Endothelial cell of umbilical vein (primary cell): ENCODE data around the gene ATP8B3. TPM values are rescaled to one million over a fixed set of nuclear protein-coding genes. Genes with fewer than 3 reads are reported as not detected.

Source experiments
- BruUV-seq: library from RNA; stranded (reverse); fragments of 400-500 nt; replicated peaks from 2 replicates; lab custom pipeline; 2021; lab: Mats Ljungman, UMichigan
- CTCF ChIA-PET: fragments of 300-600, 350-600 bp; sonication (Branson Sonifier 250); formaldehyde crosslinking; loops from one replicate; lab custom pipeline; 2021; ENCODE audit warnings: antibody characterized with exemption, inconsistent platforms; lab: Charles Lee
- POLR2A ChIA-PET: fragments of 300-600, 350-600 bp; sonication (Branson Sonifier 250); formaldehyde crosslinking; loops from one replicate; lab custom pipeline; 2021; ENCODE audit warnings: antibody characterized with exemption, inconsistent platforms; lab: Charles Lee
- DNase-seq: peaks from one replicate; pipeline ENCODE4 v3.0.0-alpha.2; 2011; ENCODE audit warnings: low read depth, low spot score
- FAIRE-seq: peaks from 2 replicates; lab custom pipeline; 2011; peaks lifted over from hg19 to GRCh38; lab: Jason Lieb, UNC
- H2AFZ ChIP-seq: 2 replicates; pipeline ENCODE4 v1.6.0; 2012; ENCODE audit warnings: low read depth, low read length, control low read depth, inconsistent platforms
- H3K27ac ChIP-seq: 2 replicates; pipeline ENCODE4 v1.5.1; 2011; ENCODE audit warnings: low read depth, mild to moderate bottlenecking, control low read depth, low read length, moderate library complexity; ENCODE audit not compliant: insufficient read depth
- H3K27me3 ChIP-seq, 2 experiments: 2 replicates each; pipeline versions ENCODE4 v1.6.0 to v1.6.1; 2011; ENCODE audit warnings: low read length in 2 of 2, mixed read lengths in 1 of 2; ENCODE audit not compliant: control insufficient read depth in 2 of 2, insufficient read depth in 2 of 2
- H3K36me3 ChIP-seq, 2 experiments: 2 replicates in 1 of 2; 3 replicates in 1 of 2; pipeline ENCODE4 v1.5.1; 2011; ENCODE audit warnings: low read length in 2 of 2, mild to moderate bottlenecking in 1 of 2, moderate library complexity in 1 of 2; ENCODE audit not compliant: control insufficient read depth in 2 of 2, insufficient read depth in 2 of 2; ENCODE audit errors: extremely low read depth in 1 of 2
- H3K4me1 ChIP-seq: 3 replicates; pipeline ENCODE4 v1.5.1; 2011; ENCODE audit warnings: mild to moderate bottlenecking, low read length; ENCODE audit not compliant: control insufficient read depth, insufficient read depth; ENCODE audit errors: extremely low read depth
- H3K4me2 ChIP-seq: 2 replicates; pipeline ENCODE4 v1.6.1; 2011; ENCODE audit warnings: low read length, control low read depth, mixed read lengths; ENCODE audit not compliant: insufficient read depth
- H3K4me3 ChIP-seq, 3 experiments: fragments of 200-600 bp in 1 of 3; sonication (generic), shearing (Covaris generic) in 1 of 3; replicated peaks in 1 of 3; 2 replicates each; pipeline ENCODE4 v1.5.1; 2011 to 2016; ENCODE audit warnings: control low read depth in 3 of 3, low read length in 3 of 3, mild to moderate bottlenecking in 2 of 3, inconsistent platforms in 1 of 3, low read depth in 1 of 3, moderate library complexity in 1 of 3; ENCODE audit not compliant: insufficient read depth in 1 of 3
- H3K79me2 ChIP-seq: 2 replicates; pipeline ENCODE4 v1.6.0; 2012; ENCODE audit warnings: low read length, inconsistent platforms; ENCODE audit not compliant: control insufficient read depth, insufficient read depth
- H3K9ac ChIP-seq: replicated peaks from 2 replicates; pipeline ENCODE3; 2011; ENCODE audit warnings: low read length, control low read depth; ENCODE audit not compliant: insufficient read depth; ENCODE audit errors: extremely low read depth
- H3K9me1 ChIP-seq: replicated peaks from 3 replicates; pipeline ENCODE4 v1.6.0; 2011; ENCODE audit warnings: mild to moderate bottlenecking, low read length; ENCODE audit not compliant: control insufficient read depth, insufficient read depth; ENCODE audit errors: extremely low read depth
- H3K9me3 ChIP-seq: replicated peaks from 2 replicates; pipeline ENCODE4 v1.5.1; 2012; ENCODE audit warnings: low read length, inconsistent platforms; ENCODE audit not compliant: control insufficient read depth, insufficient read depth
- H4K20me1 ChIP-seq: replicated peaks from 2 replicates; pipeline ENCODE3; 2011; ENCODE audit warnings: mild to moderate bottlenecking, low read length; ENCODE audit not compliant: control insufficient read depth, insufficient read depth; ENCODE audit errors: extremely low read depth
- EZH2 ChIP-seq: IDR thresholded peaks from 2 replicates; pipeline ENCODE4 v1.6.1; 2012; ENCODE audit warnings: borderline replicate concordance, low read depth, mild to moderate bottlenecking, moderate library complexity, low read length, inconsistent platforms; ENCODE audit not compliant: severe bottlenecking
- GATA2 ChIP-seq: IDR thresholded peaks from 2 replicates; pipeline ENCODE4 v1.7.0; 2011; ENCODE audit warnings: low read depth, mild to moderate bottlenecking, moderate library complexity, mixed read lengths, low read length; ENCODE audit not compliant: insufficient read length, insufficient read depth
- JUN ChIP-seq: IDR thresholded peaks from 2 replicates; pipeline ENCODE4 v1.6.1; 2011; ENCODE audit warnings: borderline replicate concordance, low read depth; ENCODE audit not compliant: insufficient read length, insufficient read depth
- MYC ChIP-seq: IDR thresholded peaks from one replicate; pipeline ENCODE4 v1.6.1; 2011; ENCODE audit warnings: mild to moderate bottlenecking, low read depth, low read length
- POLR2A ChIP-seq: IDR thresholded peaks from 2 replicates; pipeline ENCODE4 v1.6.1; 2012; ENCODE audit warnings: low read depth, mild to moderate bottlenecking, control low read depth, low read length
- dilution Hi-C: fragments of 300-500 bp; cut with MboI; formaldehyde crosslinking; loops from one replicate; pipeline ENCODE4 v1.15.0; 2019; ENCODE audit warnings: low sequenced_read_pairs; ENCODE audit not compliant: extremely low pct_ligation_motif_present
- intact Hi-C: fragments of 100-400 bp; cut with micrococcal nuclease; formaldehyde crosslinking; loops from one replicate; pipeline ENCODE4 v1.10.0; 2022
- polyA plus RNA-seq, 4 experiments: library from polyadenylated mRNA; depleted of rRNA in 3 of 4; stranded (reverse) in 3 of 4; unstranded in 1 of 4; fragments of >200 nt; gene quantifications; 2 replicates each; pipeline versions ENCODE4 v1.2.1 to v1.2.3, GENCODE V29; 2011 to 2012; ENCODE audit warnings: missing spikeins in 1 of 4
- total RNA-seq: library from RNA; stranded (reverse); gene quantifications from 2 replicates; pipeline ENCODE4 v1.2.3, GENCODE V29; 2021
- TF ChIP-seq, protein P1 (sequence below), 2 donors: IDR thresholded peaks; 1 replicate in 1 of 2; 2 replicates in 1 of 2; pipeline ENCODE4 v1.5.1; 2011; ENCODE audit warnings: low read length in 2 of 2, mild to moderate bottlenecking in 2 of 2, moderate library complexity in 2 of 2, control low read depth in 1 of 2, inconsistent platforms in 1 of 2, low read depth in 1 of 2; ENCODE audit not compliant: insufficient read depth in 1 of 2; ENCODE audit errors: extremely low read depth in 1 of 2

ATP8B3 gene
- total and polyA plus RNA-seq, 2 donors (not counting 3 experiments of a cell fraction or from before 2014, with no cell fraction given): 1.1 to 7.3 TPM

DNA sequence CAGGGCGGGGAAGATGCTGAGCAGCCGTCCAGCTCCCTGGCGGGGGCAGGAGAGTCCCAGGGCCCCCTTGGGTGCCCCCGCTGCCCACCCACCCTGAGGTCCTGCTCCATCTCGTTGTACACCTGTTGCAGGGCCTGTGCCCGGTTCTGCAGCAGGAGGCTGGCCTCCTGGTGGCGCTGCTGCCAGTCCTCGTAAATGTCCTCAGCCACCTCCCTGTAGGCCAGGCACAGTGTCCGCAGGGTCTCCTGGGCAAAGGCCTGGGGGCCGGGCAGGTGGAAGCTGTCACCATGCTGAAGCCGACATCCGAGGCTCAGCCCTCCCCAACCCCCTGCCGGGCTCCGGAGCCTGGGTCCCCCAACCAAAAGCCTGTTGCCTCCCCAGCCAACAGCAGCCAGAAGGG is 20.2 kb downstream of the ATP8B3 start:
- intact Hi-C loops (no loop called here), dilution Hi-C loops (no loop called here)
- Histone ChIP-seq H3K27ac (no peak overlapping the region), H3K9ac (no peak overlapping the region), H3K9me3 (no peaks in the 10 kb centered on the region), H3K4me2 (no peak overlapping the region), H3K4me3 (no peak overlapping the region), H3K36me3 (no peaks in the 10 kb centered on the region), H3K4me1 (no peaks in the 10 kb centered on the region), H3K79me2 (no peaks in the 10 kb centered on the region), H4K20me1 (no peaks in the 10 kb centered on the region), H3K27me3 (no peaks in the 10 kb centered on the region), H3K9me1 (no peaks in the 10 kb centered on the region), H2AFZ (no peak overlapping the region)
- no peak for DNase-seq
- ChIA-PET CTCF (interaction anchor here (0.6 to 5.6 kb wide), 4 partner anchors 24 to 245 kb away, joined by 3 to 38 read pairs (median 12); no protein-coding TSS in a partner anchor), POLR2A (interaction anchor here (1.2 kb wide), 1 partner anchor 26 kb away, joined by 5 read pairs; no protein-coding TSS in a partner anchor)
- no TSS peak for BruUV-seq
- FAIRE-seq: no peak
- TF ChIP-seq GATA2 (no peak), JUN (no peak), POLR2A (no peak), MYC (no peak), EZH2 (no peak)
- TF ChIP-seq, protein P1, sequence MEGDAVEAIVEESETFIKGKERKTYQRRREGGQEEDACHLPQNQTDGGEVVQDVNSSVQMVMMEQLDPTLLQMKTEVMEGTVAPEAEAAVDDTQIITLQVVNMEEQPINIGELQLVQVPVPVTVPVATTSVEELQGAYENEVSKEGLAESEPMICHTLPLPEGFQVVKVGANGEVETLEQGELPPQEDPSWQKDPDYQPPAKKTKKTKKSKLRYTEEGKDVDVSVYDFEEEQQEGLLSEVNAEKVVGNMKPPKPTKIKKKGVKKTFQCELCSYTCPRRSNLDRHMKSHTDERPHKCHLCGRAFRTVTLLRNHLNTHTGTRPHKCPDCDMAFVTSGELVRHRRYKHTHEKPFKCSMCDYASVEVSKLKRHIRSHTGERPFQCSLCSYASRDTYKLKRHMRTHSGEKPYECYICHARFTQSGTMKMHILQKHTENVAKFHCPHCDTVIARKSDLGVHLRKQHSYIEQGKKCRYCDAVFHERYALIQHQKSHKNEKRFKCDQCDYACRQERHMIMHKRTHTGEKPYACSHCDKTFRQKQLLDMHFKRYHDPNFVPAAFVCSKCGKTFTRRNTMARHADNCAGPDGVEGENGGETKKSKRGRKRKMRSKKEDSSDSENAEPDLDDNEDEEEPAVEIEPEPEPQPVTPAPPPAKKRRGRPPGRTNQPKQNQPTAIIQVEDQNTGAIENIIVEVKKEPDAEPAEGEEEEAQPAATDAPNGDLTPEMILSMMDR (IDR thresholded peaks at IDR 0.05; ENCODE audit: extremely low read depth in 1 of 2, insufficient read depth in 1 of 2, low read depth in 1 of 2, low read length in 2 of 2): no peak
